Activated B cell treated with CpG ODN at 0.5 μM for 24 hours (primary cell): ENCODE measurements around the gene GALR3. TPM values are rescaled to one million over a fixed set of nuclear protein-coding genes. Genes with fewer than 3 reads are reported as not detected.

ENCODE experiments used
- ATAC-seq: fragments of 200-7000 bp; cut with Tn5 transposase; one replicate; pipeline ENCODE4 v1.10.0; 2021; ENCODE audit warnings: low read depth, mild to moderate bottlenecking, moderate library complexity
- CTCF ChIA-PET: fragments of 350-600 bp; sonication (Branson Sonifier 250); formaldehyde crosslinking; loops from one replicate; lab custom pipeline; 2021; ENCODE audit warnings: antibody characterized with exemption; lab: Charles Lee
- POLR2A ChIA-PET: fragments of 350-600 bp; sonication (Branson Sonifier 250); formaldehyde crosslinking; loops from one replicate; lab custom pipeline; 2021; ENCODE audit warnings: antibody characterized with exemption; lab: Charles Lee
- DNase-seq: peaks from one replicate; pipeline ENCODE4 v3.0.0; 2022
- H3K27ac Mint-ChIP-seq: one replicate; pipeline ENCODE4 v1.8.0; 2020; ENCODE audit warnings: mixed read lengths
- H3K27me3 Mint-ChIP-seq: one replicate; pipeline ENCODE4 v1.8.0; 2021; ENCODE audit warnings: mixed read lengths
- H3K36me3 Mint-ChIP-seq: one replicate; pipeline ENCODE4 v1.8.0; 2021; ENCODE audit warnings: low read depth, mixed read lengths
- H3K4me1 Mint-ChIP-seq: one replicate; pipeline ENCODE4 v1.8.0; 2021; ENCODE audit warnings: mixed read lengths
- H3K4me3 Mint-ChIP-seq: one replicate; pipeline ENCODE4 v1.8.0; 2020; ENCODE audit warnings: mild to moderate bottlenecking, mixed read lengths
- H3K9me3 Mint-ChIP-seq: one replicate; pipeline ENCODE4 v1.8.0; 2020; ENCODE audit warnings: mixed read lengths
- intact Hi-C: fragments of 100-400 bp; cut with micrococcal nuclease; formaldehyde crosslinking; loops from one replicate; pipeline ENCODE4 v1.15.1; 2024
- total RNA-seq: library from RNA; stranded (reverse); gene quantifications from 2 replicates; pipeline ENCODE4 v1.2.3, GENCODE V29; 2022
- TF ChIP-seq, protein P1 (sequence below): fragments of 200-600 bp; IDR thresholded peaks from one replicate; pipeline ENCODE4 v1.8.0; 2022; ENCODE audit warnings: antibody characterized with exemption, mild to moderate bottlenecking

Gene GALR3
- total RNA-seq, 1 donor from 2014 or later: not detected

DNA sequence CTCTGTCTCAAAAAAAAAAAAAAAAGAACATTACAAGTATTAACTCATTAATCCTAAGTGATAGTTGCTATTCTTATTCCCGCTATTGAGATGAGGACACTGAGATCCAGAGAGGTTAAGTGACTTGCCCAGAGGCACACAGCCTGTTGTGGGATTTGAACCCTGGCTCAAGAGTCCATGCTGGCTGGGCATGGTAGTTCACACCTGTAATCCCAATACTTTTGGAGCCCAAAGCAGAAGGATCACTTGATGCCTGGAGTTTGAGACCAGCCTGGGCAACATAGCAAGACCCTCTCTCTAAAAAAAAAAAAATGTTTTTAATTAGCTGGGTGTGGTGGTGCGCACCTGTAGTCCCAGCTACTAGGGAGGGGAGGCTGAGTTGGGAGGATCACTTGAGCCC, 11.3 kb upstream of the GALR3 start:
- ATAC-seq (no peak), DNase-seq (no peak)
- Mint-ChIP-seq H3K27ac (no peak overlapping the region), H3K27me3 (peaks cover 22% of the 10 kb centered on the region), H3K4me1 (peaks cover 14% of the 10 kb centered on the region), H3K9me3 (no peaks in the 10 kb centered on the region), H3K4me3 (no peak overlapping the region), H3K36me3 (no peaks in the 10 kb centered on the region)
- CTCF ChIA-PET: no interaction called here
- TF ChIP-seq, protein P1, sequence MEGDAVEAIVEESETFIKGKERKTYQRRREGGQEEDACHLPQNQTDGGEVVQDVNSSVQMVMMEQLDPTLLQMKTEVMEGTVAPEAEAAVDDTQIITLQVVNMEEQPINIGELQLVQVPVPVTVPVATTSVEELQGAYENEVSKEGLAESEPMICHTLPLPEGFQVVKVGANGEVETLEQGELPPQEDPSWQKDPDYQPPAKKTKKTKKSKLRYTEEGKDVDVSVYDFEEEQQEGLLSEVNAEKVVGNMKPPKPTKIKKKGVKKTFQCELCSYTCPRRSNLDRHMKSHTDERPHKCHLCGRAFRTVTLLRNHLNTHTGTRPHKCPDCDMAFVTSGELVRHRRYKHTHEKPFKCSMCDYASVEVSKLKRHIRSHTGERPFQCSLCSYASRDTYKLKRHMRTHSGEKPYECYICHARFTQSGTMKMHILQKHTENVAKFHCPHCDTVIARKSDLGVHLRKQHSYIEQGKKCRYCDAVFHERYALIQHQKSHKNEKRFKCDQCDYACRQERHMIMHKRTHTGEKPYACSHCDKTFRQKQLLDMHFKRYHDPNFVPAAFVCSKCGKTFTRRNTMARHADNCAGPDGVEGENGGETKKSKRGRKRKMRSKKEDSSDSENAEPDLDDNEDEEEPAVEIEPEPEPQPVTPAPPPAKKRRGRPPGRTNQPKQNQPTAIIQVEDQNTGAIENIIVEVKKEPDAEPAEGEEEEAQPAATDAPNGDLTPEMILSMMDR: no peak
- POLR2A ChIA-PET: no interaction called here
- intact Hi-C loops: no loop called here

DNA sequence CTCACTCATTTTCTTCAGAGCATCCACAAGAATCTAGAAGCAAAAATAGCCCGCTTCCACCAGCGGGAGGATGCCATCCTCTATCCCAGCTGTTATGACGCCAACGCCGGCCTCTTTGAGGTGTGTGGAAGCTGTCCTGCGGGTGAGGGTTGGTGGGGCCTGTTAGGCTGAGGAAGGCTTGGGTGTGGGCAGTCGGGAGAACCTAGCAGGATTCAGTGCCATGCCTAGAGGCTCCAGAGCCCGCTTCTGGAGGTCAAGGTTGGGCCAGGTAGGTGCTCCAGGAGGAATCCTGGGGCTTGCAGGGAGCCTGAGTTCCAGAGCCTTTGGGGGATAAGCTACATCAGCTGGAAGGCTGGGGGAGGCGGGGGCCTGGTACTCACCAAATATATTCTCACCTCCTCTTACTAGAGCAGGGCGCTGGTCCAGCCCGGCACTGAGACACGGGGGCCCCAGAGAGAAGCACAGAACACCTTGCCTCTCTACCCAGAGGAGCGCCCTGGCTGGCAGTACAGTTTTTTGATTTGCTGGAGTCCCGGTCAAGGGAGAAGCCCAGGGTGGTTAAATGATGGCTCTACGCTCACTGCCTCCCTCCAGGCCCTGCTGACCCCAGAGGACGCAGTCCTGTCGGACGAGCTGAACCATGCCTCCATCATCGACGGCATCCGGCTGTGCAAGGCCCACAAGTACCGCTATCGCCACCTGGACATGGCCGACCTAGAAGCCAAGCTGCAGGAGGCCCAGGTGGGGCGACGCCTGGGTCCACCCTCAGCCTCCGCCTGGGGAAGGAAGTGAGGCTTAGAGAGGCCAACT, 10.1 kb upstream of the GALR3 start:
- ChIA-PET POLR2A (no interaction called here), CTCF (no interaction called here)
- intact Hi-C loops: no loop called here
- Mint-ChIP-seq H3K27ac (no peak overlapping the region), H3K9me3 (no peaks in the 10 kb centered on the region), H3K4me1 (peaks cover 14% of the 10 kb centered on the region), H3K36me3 (no peaks in the 10 kb centered on the region), H3K4me3 (no peak overlapping the region), H3K27me3 (peaks cover 20% of the 10 kb centered on the region)
- ATAC-seq (no peak), DNase-seq (no peak)
- TF ChIP-seq, protein P1: no peak

DNA sequence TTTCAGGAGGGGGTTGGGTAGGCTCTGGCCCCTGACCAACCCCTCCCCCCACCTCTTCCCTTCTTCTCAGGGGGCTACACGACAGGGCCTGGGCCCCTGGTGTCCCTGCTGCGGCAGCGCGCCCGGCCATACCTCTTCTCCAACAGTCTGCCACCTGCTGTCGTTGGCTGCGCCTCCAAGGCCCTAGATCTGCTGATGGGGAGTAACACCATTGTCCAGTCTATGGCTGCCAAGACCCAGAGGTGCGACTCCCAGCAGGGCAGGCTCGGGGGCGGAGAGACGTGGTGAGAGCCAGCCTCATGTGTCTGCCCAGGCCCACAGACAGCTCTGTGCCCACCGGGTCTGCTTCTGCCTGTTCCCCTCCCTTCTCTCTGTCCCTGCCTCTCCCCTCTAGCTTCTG, 7.6 kb upstream of the GALR3 start:
- ChIA-PET POLR2A (interaction anchor here (0.6 kb wide), 1 partner anchor 173 kb away, joined by 4 read pairs; no protein-coding TSS in a partner anchor), CTCF (interaction anchor here (2.7 to 5.8 kb wide), 2 partner anchors 28 to 48 kb away, joined by 9 to 81 read pairs; partner anchors contain the start of gene ANKRD54)
- ATAC-seq (no peak), DNase-seq (no peak)
- H3K4me3 Mint-ChIP-seq: no peak overlapping the region
- TF ChIP-seq, protein P1: no peak
- H3K36me3 Mint-ChIP-seq: no peaks in the 10 kb centered on the region
- intact Hi-C loops: no loop called here
- H3K27me3 Mint-ChIP-seq: peaks cover 16% of the 10 kb centered on the region
- no peaks in the 10 kb centered on the region for H3K9me3 Mint-ChIP-seq
- no peak overlapping the region for H3K27ac Mint-ChIP-seq
- peaks cover 22% of the 10 kb centered on the region for H3K4me1 Mint-ChIP-seq

DNA sequence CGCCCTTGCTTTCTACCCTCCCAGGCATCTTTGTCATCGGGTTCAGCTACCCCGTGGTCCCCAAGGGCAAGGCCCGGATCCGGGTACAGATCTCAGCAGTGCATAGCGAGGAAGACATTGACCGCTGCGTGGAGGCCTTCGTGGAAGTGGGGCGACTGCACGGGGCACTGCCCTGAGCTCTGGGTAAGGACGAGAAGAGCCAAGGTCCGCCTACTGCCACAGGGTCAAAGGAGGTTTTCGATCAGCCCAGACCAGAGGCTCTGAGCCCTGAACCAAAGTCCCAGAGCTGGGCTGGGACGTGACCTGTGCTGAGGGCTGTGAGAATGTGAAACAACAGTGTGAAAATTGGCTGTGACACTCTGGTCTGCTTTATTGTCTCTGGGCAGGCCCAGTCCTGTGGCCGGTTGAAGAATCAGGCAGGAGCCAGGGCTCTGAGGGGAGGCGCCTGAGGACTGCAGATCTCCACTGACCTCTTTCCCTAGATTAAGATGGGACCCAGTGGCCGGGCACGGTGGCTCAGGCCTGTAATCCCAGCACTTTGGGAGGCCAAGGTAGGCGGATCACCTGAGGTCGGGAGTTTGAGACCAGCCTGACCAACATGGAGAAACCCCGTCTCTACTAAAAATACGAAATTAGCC, 6.5 kb upstream of the GALR3 start:
- H3K9me3 Mint-ChIP-seq: no peaks in the 10 kb centered on the region

More for the DNA sequence above, 6.5 kb upstream of the GALR3 start:
- DNase-seq (no peak), ATAC-seq (no peak)
- TF ChIP-seq, protein P1: no peak
- CTCF ChIA-PET: interaction anchor here (1.1 to 5.8 kb wide), 7 partner anchors 8 to 149 kb away, joined by 3 to 81 read pairs (median 10); partner anchors contain the start of genes ANKRD54, C22orf23, GCAT and POLR2F
- Mint-ChIP-seq H3K4me1 (peaks cover 22% of the 10 kb centered on the region), H3K36me3 (no peaks in the 10 kb centered on the region), H3K27me3 (peaks cover 18% of the 10 kb centered on the region), H3K27ac (no peak overlapping the region), H3K4me3 (no peak overlapping the region)
- POLR2A ChIA-PET: interaction anchor here (0.7 kb wide), 1 partner anchor 654 kb away, joined by 13 read pairs; no protein-coding TSS in a partner anchor
- intact Hi-C loops: loop anchor here (1.0 kb wide), 4 partner anchors 28 to 118 kb away; partner anchors contain the start of genes ANKRD54 and EIF3L
